GM12892 (cell line): Measurements from ENCODE around the gene IRAK2.

Source experiments
- POLR2A ChIP-seq: IDR thresholded peaks from 2 replicates; pipeline ENCODE4 v1.6.1; 2011; ENCODE audit warnings: low read depth, low read length, control low read depth
- TAF1 ChIP-seq: IDR thresholded peaks from 2 replicates; pipeline ENCODE4 v1.6.1; 2011; ENCODE audit warnings: low read depth, mild to moderate bottlenecking, control low read depth, low read length, borderline replicate concordance

- TF ChIP-seq POLR2A (no peak), TAF1 (no peak)
Observed at GRCh38 chr3:10122724-10123123, 42.0 kb upstream of the IRAK2 start.
